ENCODE results near the gene NLRP9. TPM values are rescaled to one million over a fixed set of nuclear protein-coding genes. Genes with fewer than 3 reads are reported as not detected.

Gene NLRP9
- polyA plus RNA-seq, 1 donor from 2014 or later: not detected

DNA sequence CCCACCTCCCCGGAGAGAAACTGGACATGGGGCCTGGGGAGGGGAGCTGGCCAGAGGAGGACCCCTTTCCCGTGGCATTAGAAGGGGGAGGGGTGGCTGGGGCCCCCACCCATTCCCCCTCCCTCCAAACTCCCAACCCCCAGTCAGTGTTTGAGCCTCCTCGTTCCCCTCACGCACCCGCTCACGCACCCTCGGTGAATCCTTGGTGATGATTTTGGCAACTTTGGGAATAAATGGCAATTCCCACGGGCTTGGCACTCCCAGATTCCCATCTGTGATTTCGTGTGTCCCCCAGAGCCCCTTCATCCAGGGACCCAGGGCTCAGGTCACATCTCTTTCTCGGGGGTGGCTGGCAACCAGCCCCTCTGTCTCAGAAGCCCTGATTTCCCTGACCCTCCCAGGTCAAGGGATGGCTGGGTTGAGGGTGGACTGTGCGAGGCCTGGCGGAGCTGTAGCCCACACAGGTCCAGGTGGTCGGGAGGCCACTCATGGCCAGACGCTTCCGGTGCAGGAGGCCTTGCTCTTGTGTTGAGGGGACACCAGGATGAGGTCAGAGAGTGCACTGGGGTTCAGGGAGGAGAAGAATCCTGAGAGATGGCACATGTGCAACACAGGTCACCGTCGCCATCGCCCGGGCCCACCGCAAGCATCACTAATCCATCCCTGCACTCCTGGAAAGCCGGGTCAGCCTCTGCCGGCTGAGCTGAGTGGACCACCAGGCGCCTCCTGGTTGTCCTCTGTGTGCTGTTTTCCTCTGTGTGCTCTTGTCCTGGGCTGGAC, 42.5 kb downstream of the NLRP9 start:
- TF ChIP-seq, protein P1, sequence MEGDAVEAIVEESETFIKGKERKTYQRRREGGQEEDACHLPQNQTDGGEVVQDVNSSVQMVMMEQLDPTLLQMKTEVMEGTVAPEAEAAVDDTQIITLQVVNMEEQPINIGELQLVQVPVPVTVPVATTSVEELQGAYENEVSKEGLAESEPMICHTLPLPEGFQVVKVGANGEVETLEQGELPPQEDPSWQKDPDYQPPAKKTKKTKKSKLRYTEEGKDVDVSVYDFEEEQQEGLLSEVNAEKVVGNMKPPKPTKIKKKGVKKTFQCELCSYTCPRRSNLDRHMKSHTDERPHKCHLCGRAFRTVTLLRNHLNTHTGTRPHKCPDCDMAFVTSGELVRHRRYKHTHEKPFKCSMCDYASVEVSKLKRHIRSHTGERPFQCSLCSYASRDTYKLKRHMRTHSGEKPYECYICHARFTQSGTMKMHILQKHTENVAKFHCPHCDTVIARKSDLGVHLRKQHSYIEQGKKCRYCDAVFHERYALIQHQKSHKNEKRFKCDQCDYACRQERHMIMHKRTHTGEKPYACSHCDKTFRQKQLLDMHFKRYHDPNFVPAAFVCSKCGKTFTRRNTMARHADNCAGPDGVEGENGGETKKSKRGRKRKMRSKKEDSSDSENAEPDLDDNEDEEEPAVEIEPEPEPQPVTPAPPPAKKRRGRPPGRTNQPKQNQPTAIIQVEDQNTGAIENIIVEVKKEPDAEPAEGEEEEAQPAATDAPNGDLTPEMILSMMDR (IDR thresholded peaks at IDR 0.05; ENCODE audit: poor library complexity, severe bottlenecking): no peak
- TF ChIP-seq SMC3 (conservative IDR thresholded peaks at IDR 0.05; ENCODE audit: poor library complexity) (no peak), EZH2 (IDR thresholded peaks at IDR 0.05; ENCODE audit: borderline replicate concordance, insufficient read depth, low read length, poor library complexity, severe bottlenecking) (no peak), POLR2AphosphoS5 (IDR thresholded peaks at IDR 0.05) (no peak), RAD21 (conservative IDR thresholded peaks at IDR 0.05) (no peak), MXI1 (conservative IDR thresholded peaks at IDR 0.05; ENCODE audit: poor library complexity, severe bottlenecking) (no peak), EP300 (conservative IDR thresholded peaks at IDR 0.05; ENCODE audit: poor library complexity, severe bottlenecking) (no peak), TAF1 (IDR thresholded peaks at IDR 0.05; ENCODE audit: low read depth) (no peak)
- TF ChIP-seq, protein P2, sequence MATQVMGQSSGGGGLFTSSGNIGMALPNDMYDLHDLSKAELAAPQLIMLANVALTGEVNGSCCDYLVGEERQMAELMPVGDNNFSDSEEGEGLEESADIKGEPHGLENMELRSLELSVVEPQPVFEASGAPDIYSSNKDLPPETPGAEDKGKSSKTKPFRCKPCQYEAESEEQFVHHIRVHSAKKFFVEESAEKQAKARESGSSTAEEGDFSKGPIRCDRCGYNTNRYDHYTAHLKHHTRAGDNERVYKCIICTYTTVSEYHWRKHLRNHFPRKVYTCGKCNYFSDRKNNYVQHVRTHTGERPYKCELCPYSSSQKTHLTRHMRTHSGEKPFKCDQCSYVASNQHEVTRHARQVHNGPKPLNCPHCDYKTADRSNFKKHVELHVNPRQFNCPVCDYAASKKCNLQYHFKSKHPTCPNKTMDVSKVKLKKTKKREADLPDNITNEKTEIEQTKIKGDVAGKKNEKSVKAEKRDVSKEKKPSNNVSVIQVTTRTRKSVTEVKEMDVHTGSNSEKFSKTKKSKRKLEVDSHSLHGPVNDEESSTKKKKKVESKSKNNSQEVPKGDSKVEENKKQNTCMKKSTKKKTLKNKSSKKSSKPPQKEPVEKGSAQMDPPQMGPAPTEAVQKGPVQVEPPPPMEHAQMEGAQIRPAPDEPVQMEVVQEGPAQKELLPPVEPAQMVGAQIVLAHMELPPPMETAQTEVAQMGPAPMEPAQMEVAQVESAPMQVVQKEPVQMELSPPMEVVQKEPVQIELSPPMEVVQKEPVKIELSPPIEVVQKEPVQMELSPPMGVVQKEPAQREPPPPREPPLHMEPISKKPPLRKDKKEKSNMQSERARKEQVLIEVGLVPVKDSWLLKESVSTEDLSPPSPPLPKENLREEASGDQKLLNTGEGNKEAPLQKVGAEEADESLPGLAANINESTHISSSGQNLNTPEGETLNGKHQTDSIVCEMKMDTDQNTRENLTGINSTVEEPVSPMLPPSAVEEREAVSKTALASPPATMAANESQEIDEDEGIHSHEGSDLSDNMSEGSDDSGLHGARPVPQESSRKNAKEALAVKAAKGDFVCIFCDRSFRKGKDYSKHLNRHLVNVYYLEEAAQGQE (IDR thresholded peaks at IDR 0.05; ENCODE audit: borderline replicate concordance): no peak
- H4K20me1 ChIP-seq (ENCODE audit: insufficient read depth): no peaks in the 10 kb centered on the region
- no peaks in the 10 kb centered on the region for H3K9me3 ChIP-seq (ENCODE audit: low read length)
- H3K4me2 ChIP-seq (ENCODE audit: low read length): no peak overlapping the region
- H3K4me3 ChIP-seq (ENCODE audit: low read length): no peak overlapping the region
- no peaks in the 10 kb centered on the region for H3K9me2 ChIP-seq (ENCODE audit: insufficient read depth, low read length)
- no peak overlapping the region for H2AFZ ChIP-seq (ENCODE audit: low read depth, low read length)
- no peaks in the 10 kb centered on the region for H3K36me3 ChIP-seq (ENCODE audit: insufficient read depth, low read length)
- H3K27me3 ChIP-seq (ENCODE audit: insufficient read depth, low read depth, low read length): no peaks in the 10 kb centered on the region
- no peak overlapping the region for H3K27ac ChIP-seq (ENCODE audit: low read length)
- no peak overlapping the region for H3K9ac ChIP-seq (ENCODE audit: low read length)
- no peaks in the 10 kb centered on the region for H3K79me2 ChIP-seq (replicated peaks; ENCODE audit: insufficient read depth, low read length)
- no peaks in the 10 kb centered on the region for H3F3A ChIP-seq (ENCODE audit: insufficient read depth, low read length, poor library complexity, severe bottlenecking)

DNA sequence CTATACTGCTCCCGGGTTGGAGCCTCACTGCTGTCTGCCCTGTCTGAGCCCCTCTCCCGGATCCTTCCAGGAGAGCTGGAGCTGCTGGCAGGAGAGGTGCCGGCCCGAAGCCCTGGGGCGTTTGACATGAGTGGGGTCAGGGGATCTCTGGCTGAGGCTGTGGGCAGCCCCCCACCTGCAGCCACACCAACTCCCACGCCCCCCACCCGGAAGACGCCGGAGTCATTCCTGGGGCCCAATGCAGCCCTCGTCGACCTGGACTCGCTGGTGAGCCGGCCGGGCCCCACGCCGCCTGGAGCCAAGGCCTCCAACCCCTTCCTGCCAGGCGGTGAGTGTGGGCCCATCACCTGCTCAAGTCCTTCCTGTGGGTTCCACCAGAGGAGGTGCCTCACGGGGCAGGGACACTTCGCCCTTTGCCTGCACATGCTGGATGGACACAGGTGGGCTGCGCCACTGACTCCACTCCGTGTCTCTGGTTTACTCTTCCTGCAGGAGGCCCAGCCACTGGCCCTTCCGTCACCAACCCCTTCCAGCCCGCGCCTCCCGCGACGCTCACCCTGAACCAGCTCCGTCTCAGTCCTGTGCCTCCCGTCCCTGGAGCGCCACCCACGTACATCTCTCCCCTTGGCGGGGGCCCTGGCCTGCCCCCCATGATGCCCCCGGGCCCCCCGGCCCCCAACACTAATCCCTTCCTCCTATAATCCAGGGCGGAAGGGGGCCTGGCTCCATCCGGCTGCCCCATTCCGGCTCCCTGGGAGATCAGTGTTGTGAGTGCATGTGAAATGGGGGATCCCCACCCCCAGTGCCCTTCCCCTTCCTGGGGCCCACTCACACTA, 43.3 kb downstream of the NLRP9 start:
- Histone ChIP-seq H3K9me3 (ENCODE audit: low read length) (no peaks in the 10 kb centered on the region), H3K9ac (ENCODE audit: low read length) (no peak overlapping the region), H3K9me2 (ENCODE audit: insufficient read depth, low read length) (no peaks in the 10 kb centered on the region), H3F3A (ENCODE audit: insufficient read depth, low read length, poor library complexity, severe bottlenecking) (no peaks in the 10 kb centered on the region), H3K27ac (ENCODE audit: low read length) (no peak overlapping the region), H4K20me1 (ENCODE audit: insufficient read depth) (no peaks in the 10 kb centered on the region), H3K79me2 (replicated peaks; ENCODE audit: insufficient read depth, low read length) (no peaks in the 10 kb centered on the region), H3K27me3 (ENCODE audit: insufficient read depth, low read depth, low read length) (no peaks in the 10 kb centered on the region), H3K4me2 (ENCODE audit: low read length) (no peak overlapping the region), H3K4me3 (ENCODE audit: low read length) (no peak overlapping the region), H2AFZ (ENCODE audit: low read depth, low read length) (no peak overlapping the region), H3K36me3 (ENCODE audit: insufficient read depth, low read length) (no peaks in the 10 kb centered on the region)
- TF ChIP-seq TAF1 (IDR thresholded peaks at IDR 0.05; ENCODE audit: low read depth) (no peak), EZH2 (IDR thresholded peaks at IDR 0.05; ENCODE audit: borderline replicate concordance, insufficient read depth, low read length, poor library complexity, severe bottlenecking) (no peak), POLR2AphosphoS5 (IDR thresholded peaks at IDR 0.05) (no peak), SMC3 (conservative IDR thresholded peaks at IDR 0.05; ENCODE audit: poor library complexity) (no peak), RAD21 (conservative IDR thresholded peaks at IDR 0.05) (no peak), EP300 (conservative IDR thresholded peaks at IDR 0.05; ENCODE audit: poor library complexity, severe bottlenecking) (no peak), MXI1 (conservative IDR thresholded peaks at IDR 0.05; ENCODE audit: poor library complexity, severe bottlenecking) (no peak)
- TF ChIP-seq, protein P2 (IDR thresholded peaks at IDR 0.05; ENCODE audit: borderline replicate concordance): no peak
- TF ChIP-seq, protein P1 (IDR thresholded peaks at IDR 0.05; ENCODE audit: poor library complexity, severe bottlenecking): no peak
